B cell (primary cell): ENCODE data around the gene MBNL2. TPM values are rescaled to one million over a fixed set of nuclear protein-coding genes. Genes with fewer than 3 reads are reported as not detected.

Experiments
- ATAC-seq: fragments of 200-7000 bp; cut with Tn5 transposase; one replicate; pipeline ENCODE4 v1.10.0; 2021; ENCODE audit warnings: low read depth, mild to moderate bottlenecking, moderate number of reproducible peaks, moderate library complexity
- CTCF ChIA-PET: fragments of 350-600 bp; sonication (Branson Sonifier 250); formaldehyde crosslinking; loops from one replicate; lab custom pipeline; 2021; ENCODE audit warnings: antibody characterized with exemption, inconsistent platforms; lab: Charles Lee
- POLR2A ChIA-PET: fragments of 350-600 bp; sonication (Branson Sonifier 250); formaldehyde crosslinking; loops from one replicate; lab custom pipeline; 2021; ENCODE audit warnings: antibody characterized with exemption; lab: Charles Lee
- DNase-seq: peaks from one replicate; pipeline ENCODE4 v3.0.0; 2013
- H2AFZ ChIP-seq: 2 replicates; pipeline ENCODE4 v1.6.1; 2012; ENCODE audit warnings: mild to moderate bottlenecking, low read depth, low read length; ENCODE audit not compliant: insufficient read depth, poor library complexity, severe bottlenecking
- H3K27ac ChIP-seq, 2 donors: 1 replicate in 1 of 2; 2 replicates in 1 of 2; pipeline ENCODE4 v1.5.1; 2012 to 2013; ENCODE audit warnings: low read length in 2 of 2, mild to moderate bottlenecking in 2 of 2, moderate library complexity in 1 of 2
- H3K27me3 ChIP-seq, 4 experiments: fragments of 200-600 bp in 1 of 4; sonication (generic) in 1 of 4; replicated peaks in 1 of 4; 1 replicate in 2 of 4; 2 replicates in 2 of 4; pipeline versions ENCODE4 v1.6.1 to v1.7.0; 2013 to 2016; ENCODE audit warnings: low read length in 3 of 4, mild to moderate bottlenecking in 2 of 4, mixed read lengths in 1 of 4, moderate library complexity in 1 of 4; ENCODE audit not compliant: insufficient read depth in 4 of 4, control insufficient read depth in 3 of 4; ENCODE audit errors: control extremely low read depth in 1 of 4
- H3K36me3 ChIP-seq, 2 experiments: replicated peaks in 1 of 2; 1 replicate in 1 of 2; 2 replicates in 1 of 2; pipeline versions ENCODE4 v1.6.1 to v1.7.1; 2013; ENCODE audit warnings: low read length in 1 of 2; ENCODE audit not compliant: insufficient read depth in 2 of 2, control insufficient read depth in 1 of 2; ENCODE audit errors: control extremely low read depth in 1 of 2, extremely low read depth in 1 of 2
- H3K4me1 ChIP-seq, 2 donors: fragments of 200-600 bp in 1 of 2; sonication (generic) in 1 of 2; 1 replicate in 1 of 2; 2 replicates in 1 of 2; pipeline versions ENCODE4 v1.5.1 to v1.6.1; 2013 to 2017; ENCODE audit warnings: low read length in 2 of 2; ENCODE audit not compliant: control insufficient read depth in 2 of 2, insufficient read depth in 2 of 2
- H3K4me2 ChIP-seq: replicated peaks from 2 replicates; pipeline ENCODE3; 2012; ENCODE audit warnings: mild to moderate bottlenecking, low read depth, low read length; ENCODE audit not compliant: poor library complexity, severe bottlenecking
- H3K4me3 ChIP-seq, 5 experiments: fragments of 200-600 bp in 1 of 5; sonication (generic) in 1 of 5; 1 replicate in 3 of 5; 2 replicates in 2 of 5; pipeline versions ENCODE4 v1.5.1 to v1.7.0; 2011 to 2016; ENCODE audit warnings: low read length in 4 of 5, mild to moderate bottlenecking in 4 of 5, low read depth in 2 of 5, control low read depth in 1 of 5, moderate library complexity in 1 of 5; ENCODE audit not compliant: insufficient read depth in 1 of 5; ENCODE audit errors: control extremely low read depth in 1 of 5, extremely low read depth in 1 of 5
- H3K79me2 ChIP-seq: fragments of 200-600 bp; sonication (generic); one replicate; pipeline ENCODE4 v1.6.0; 2016; ENCODE audit warnings: low read length; ENCODE audit not compliant: control insufficient read depth, insufficient read depth
- H3K9ac ChIP-seq: fragments of 200-600 bp; sonication (generic); 2 replicates; pipeline ENCODE4 v1.6.1; 2017; ENCODE audit warnings: mild to moderate bottlenecking, low read length, moderate library complexity
- H3K9me3 ChIP-seq, 3 donors: one replicate each; pipeline versions ENCODE4 v1.6.1 to v1.7.1; 2013; ENCODE audit warnings: low read length in 2 of 3; ENCODE audit not compliant: control insufficient read depth in 2 of 3, insufficient read depth in 1 of 3; ENCODE audit errors: control extremely low read depth in 1 of 3
- H4K20me1 ChIP-seq: 2 replicates; pipeline ENCODE4 v1.6.0; 2012; ENCODE audit warnings: mild to moderate bottlenecking, low read length; ENCODE audit not compliant: insufficient read depth, control insufficient read depth, poor library complexity, severe bottlenecking
- H3K27ac Mint-ChIP-seq: one replicate; pipeline ENCODE4 v1.8.0; 2021; ENCODE audit warnings: mixed read lengths
- H3K27me3 Mint-ChIP-seq: one replicate; pipeline ENCODE4 v1.8.0; 2021; ENCODE audit warnings: mixed read lengths
- H3K4me1 Mint-ChIP-seq: one replicate; pipeline ENCODE4 v1.8.0; 2021; ENCODE audit warnings: mixed read lengths
- H3K4me3 Mint-ChIP-seq: one replicate; pipeline ENCODE4 v1.8.0; 2021; ENCODE audit warnings: mixed read lengths
- H3K9me3 Mint-ChIP-seq: one replicate; pipeline ENCODE4 v1.8.0; 2022; ENCODE audit warnings: mixed read lengths; ENCODE audit not compliant: insufficient read depth
- EZH2 ChIP-seq: IDR thresholded peaks from 2 replicates; pipeline ENCODE4 v1.6.1; 2012; ENCODE audit warnings: borderline replicate concordance, low read depth, mild to moderate bottlenecking, moderate library complexity, low read length; ENCODE audit not compliant: insufficient read depth, poor library complexity, severe bottlenecking
- WGBS: methylation state at CpG from one replicate; pipeline ENCODE4 v1.1.5; 2013; ENCODE audit warnings: missing lambda C conversion rate; ENCODE audit not compliant: insufficient coverage; 5-methylcytosine and 5-hydroxymethylcytosine counted together
- intact Hi-C: fragments of 100-400 bp; cut with micrococcal nuclease; formaldehyde crosslinking; loops from one replicate; pipeline ENCODE4 v1.10.0; 2022
- polyA plus RNA-seq: library from polyadenylated mRNA; depleted of rRNA; stranded (reverse); fragments of >200 nt; gene quantifications from 2 replicates; pipeline ENCODE4 v1.2.3, GENCODE V29; 2012
- total RNA-seq, 2 donors: library from RNA; stranded (reverse); fragments of 120-200 nt in 1 of 2; gene quantifications; 1 replicate in 1 of 2; 2 replicates in 1 of 2; pipeline versions ENCODE4 v1.2.3 to v1.2.4, GENCODE V29; 2013 to 2022
- TF ChIP-seq, protein P1 (sequence below): fragments of 200-600 bp; IDR thresholded peaks from one replicate; pipeline ENCODE4 v1.8.0; 2022; ENCODE audit warnings: antibody characterized with exemption, mild to moderate bottlenecking

Gene MBNL2
- total and polyA plus RNA-seq, 2 donors (not counting 1 experiment from before 2014, with no cell fraction given): 6.9 to 50.1 TPM

DNA sequence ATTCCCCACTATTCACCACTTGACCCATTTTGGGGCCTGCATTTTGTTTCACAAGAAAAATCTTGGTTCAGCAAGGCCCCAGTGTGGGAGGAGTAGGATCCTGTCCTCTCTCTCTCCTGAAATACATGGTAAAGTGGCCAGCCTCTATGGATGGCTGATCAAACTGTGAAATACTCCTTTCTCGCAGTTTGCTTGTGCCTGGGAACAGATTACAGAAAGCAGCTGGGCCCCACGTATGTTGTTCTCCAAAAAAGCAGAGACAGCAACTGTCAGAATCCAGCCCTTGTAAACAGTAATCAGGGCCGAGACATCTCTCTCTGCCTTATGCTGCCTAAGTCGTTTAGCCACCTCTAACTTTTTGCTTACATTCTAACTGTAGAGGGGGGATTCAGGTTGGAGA lies 150.8 kb downstream of the MBNL2 start:
- ChIA-PET POLR2A (no interaction called here), CTCF (interaction anchor here (1.0 to 1.2 kb wide), 2 partner anchors 263 kb away, joined by 3 to 4 read pairs; no protein-coding TSS in a partner anchor)
- Histone ChIP-seq H4K20me1 (no peaks in the 10 kb centered on the region), H3K4me3 (no peak overlapping the region), H3K36me3 (peaks cover 0 to 23% of the 10 kb centered on the region in 2 experiments), H3K4me1 (peaks cover 5 to 6% of the 10 kb centered on the region in 2 donors), H3K9ac (no peak overlapping the region), H3K79me2 (no peaks in the 10 kb centered on the region), H3K9me3 (no peaks in the 10 kb centered on the region), H3K4me2 (no peak overlapping the region), H3K27me3 (no peaks in the 10 kb centered on the region), H3K27ac (no peak overlapping the region), H2AFZ (no peak overlapping the region)
- Mint-ChIP-seq H3K27ac (no peak overlapping the region), H3K9me3 (no peaks in the 10 kb centered on the region), H3K27me3 (no peaks in the 10 kb centered on the region), H3K4me1 (peaks cover 12% of the 10 kb centered on the region), H3K4me3 (no peak overlapping the region)
- WGBS: 93% methylated on average over 2 of the region's 4 CpGs
- DNase-seq: no peak
- ATAC-seq: no peak
- no peak for TF ChIP-seq EZH2
- TF ChIP-seq, protein P1, sequence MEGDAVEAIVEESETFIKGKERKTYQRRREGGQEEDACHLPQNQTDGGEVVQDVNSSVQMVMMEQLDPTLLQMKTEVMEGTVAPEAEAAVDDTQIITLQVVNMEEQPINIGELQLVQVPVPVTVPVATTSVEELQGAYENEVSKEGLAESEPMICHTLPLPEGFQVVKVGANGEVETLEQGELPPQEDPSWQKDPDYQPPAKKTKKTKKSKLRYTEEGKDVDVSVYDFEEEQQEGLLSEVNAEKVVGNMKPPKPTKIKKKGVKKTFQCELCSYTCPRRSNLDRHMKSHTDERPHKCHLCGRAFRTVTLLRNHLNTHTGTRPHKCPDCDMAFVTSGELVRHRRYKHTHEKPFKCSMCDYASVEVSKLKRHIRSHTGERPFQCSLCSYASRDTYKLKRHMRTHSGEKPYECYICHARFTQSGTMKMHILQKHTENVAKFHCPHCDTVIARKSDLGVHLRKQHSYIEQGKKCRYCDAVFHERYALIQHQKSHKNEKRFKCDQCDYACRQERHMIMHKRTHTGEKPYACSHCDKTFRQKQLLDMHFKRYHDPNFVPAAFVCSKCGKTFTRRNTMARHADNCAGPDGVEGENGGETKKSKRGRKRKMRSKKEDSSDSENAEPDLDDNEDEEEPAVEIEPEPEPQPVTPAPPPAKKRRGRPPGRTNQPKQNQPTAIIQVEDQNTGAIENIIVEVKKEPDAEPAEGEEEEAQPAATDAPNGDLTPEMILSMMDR: no peak
- intact Hi-C loops: no loop called here

DNA sequence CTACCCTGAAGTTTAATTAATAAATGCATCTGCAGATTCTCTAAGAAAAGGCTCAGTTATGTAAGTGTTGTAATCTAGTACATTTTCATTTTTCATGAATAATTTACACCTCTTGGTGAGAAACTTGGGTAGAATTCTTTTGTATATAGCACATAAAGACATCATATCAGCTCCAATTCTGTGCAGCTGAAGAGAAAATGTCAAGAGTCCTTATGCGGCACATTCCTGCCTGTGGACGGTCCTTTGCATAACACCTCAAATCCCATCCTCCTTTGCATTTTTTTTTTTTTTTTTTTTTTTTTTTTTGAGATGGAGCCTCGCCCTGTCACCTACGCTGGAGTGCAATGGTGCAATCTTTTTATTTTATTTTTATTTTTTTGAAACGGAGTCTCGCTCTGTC lies 151.7 kb downstream of the MBNL2 start:
- H3K4me1 Mint-ChIP-seq: peaks cover 8% of the 10 kb centered on the region
- peaks cover 3 to 4% of the 10 kb centered on the region in 2 donors for H3K4me1 ChIP-seq
- ATAC-seq (no peak), DNase-seq (no peak)
- H3K9me3 Mint-ChIP-seq: no peaks in the 10 kb centered on the region
- no peak overlapping the region for H2AFZ ChIP-seq
- no CpG with 5 or more reads among the region's 6 CpGs for WGBS
- ChIA-PET POLR2A (no interaction called here), CTCF (interaction anchor here (1.2 kb wide), 1 partner anchor 263 kb away, joined by 4 read pairs; no protein-coding TSS in a partner anchor)
- H3K79me2 ChIP-seq: no peaks in the 10 kb centered on the region
- intact Hi-C loops: no loop called here
- no peak overlapping the region for H3K4me3 Mint-ChIP-seq
- H3K9me3 ChIP-seq: no peaks in the 10 kb centered on the region
- no peak overlapping the region for H3K4me2 ChIP-seq
- H3K36me3 ChIP-seq: peaks cover 0 to 23% of the 10 kb centered on the region in 2 experiments
- H3K9ac ChIP-seq: no peak overlapping the region
- no peak overlapping the region for H3K27ac Mint-ChIP-seq
- TF ChIP-seq, protein P1: no peak
- no peak for TF ChIP-seq EZH2
- no peak overlapping the region for H3K4me3 ChIP-seq
- no peaks in the 10 kb centered on the region for H3K27me3 Mint-ChIP-seq
- no peak overlapping the region for H3K27ac ChIP-seq
- no peaks in the 10 kb centered on the region for H3K27me3 ChIP-seq
- no peaks in the 10 kb centered on the region for H4K20me1 ChIP-seq
